GM12801 (cell line): ENCODE data around the gene PDE4D.

Experiments used
- TF ChIP-seq, protein P1 (sequence below): IDR thresholded peaks from one replicate; pipeline ENCODE4 v1.5.1; 2011; ENCODE audit warnings: control low read depth; ENCODE audit not compliant: insufficient read length; ENCODE audit errors: extremely low read depth

The PDE4D gene

DNA sequence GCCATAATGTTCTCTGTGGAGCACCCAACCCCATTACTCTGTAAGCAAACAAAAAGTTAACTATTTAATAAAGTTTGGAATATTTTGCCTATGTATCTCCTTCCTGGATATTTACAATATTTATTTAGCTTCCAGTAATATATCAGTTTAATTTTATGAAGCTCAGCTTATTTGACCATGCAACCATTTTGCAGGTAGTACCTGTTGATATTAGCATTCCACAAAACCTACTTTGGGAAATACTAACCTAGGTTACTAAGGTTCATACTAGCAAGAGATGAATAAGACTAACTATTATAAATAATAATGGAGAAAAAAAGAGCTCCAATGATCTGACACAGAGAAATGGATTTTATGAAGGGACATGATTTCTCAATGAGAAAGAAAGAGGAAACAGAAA, 506.4 kb downstream of the PDE4D start:
- TF ChIP-seq, protein P1, sequence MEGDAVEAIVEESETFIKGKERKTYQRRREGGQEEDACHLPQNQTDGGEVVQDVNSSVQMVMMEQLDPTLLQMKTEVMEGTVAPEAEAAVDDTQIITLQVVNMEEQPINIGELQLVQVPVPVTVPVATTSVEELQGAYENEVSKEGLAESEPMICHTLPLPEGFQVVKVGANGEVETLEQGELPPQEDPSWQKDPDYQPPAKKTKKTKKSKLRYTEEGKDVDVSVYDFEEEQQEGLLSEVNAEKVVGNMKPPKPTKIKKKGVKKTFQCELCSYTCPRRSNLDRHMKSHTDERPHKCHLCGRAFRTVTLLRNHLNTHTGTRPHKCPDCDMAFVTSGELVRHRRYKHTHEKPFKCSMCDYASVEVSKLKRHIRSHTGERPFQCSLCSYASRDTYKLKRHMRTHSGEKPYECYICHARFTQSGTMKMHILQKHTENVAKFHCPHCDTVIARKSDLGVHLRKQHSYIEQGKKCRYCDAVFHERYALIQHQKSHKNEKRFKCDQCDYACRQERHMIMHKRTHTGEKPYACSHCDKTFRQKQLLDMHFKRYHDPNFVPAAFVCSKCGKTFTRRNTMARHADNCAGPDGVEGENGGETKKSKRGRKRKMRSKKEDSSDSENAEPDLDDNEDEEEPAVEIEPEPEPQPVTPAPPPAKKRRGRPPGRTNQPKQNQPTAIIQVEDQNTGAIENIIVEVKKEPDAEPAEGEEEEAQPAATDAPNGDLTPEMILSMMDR, result no peak

DNA sequence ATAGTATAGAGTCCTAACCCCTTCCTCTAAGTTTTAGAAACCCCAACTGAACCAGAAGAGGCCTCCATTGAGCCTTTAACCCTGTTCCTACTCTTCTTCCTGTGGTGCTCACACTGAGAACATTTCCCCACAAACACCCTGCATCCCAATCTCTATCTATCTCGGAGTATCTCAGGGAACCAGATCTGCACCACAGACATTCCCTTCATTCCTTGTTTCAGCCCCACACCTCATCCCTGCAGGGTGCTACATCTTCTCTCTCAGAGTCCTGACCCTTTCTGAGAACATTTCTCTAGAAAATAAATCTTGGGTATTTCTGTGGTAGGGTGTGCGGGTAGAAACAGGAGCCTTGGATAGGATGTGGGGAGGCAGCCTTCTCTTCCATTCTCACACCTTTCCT, 507.8 kb downstream of the PDE4D start:
- TF ChIP-seq, protein P1, result no peak

DNA sequence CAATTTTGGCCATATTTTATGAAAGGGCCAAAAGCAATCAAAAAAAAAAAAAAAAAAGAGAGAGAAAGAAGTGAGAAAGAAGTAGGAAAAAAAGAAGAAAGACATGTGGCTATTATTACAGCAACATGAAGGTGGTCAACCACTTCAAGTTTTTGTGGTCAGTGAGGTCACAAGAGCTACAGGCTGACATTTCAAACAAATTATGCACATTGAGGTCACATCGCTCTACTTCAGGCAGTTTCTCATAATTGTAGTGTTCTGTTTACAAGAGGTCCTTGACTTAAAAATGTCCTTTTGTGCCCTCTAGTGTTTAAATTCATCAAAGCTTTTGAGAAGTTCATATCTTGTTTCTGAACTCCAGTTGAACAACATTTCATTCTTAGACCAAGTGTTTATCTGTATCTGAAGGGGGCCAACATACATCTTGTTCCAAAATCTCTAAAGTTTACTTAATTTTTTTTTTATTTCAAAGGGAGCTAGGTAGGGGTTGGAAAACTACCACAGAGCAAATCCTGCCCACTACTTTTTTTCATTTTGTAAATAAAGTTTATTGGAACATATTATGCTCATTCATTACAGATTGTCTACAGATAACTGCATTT, 513.1 kb downstream of the PDE4D start:
- TF ChIP-seq, protein P1, result no peak

DNA sequence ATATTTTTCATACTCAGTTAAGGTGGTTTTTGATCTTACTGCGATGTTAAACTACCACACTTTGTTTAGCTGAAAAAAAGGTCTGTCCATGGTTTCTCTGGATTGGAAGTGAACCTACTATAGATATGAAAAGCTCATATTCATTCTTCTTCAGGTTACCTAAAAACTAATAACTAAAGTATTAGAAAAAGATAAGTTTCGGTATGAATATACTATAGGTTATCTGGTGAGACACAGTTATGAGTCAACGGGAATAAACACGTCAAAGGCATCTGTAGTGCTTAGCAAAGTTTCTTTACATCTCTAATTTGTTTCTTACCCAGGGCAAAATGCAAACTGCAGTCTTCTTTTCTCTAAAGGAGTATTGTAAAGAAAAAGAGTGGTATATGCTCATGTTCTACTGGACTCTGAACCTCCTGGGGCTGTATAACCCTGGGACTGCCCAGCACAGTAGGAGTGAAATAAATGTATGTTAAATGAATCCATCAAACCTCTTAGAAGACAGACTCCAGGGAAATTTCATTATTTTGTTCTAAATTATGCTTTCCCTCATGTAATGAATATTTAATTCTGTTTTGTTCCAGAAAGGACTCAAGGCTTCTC, 521.9 kb downstream of the PDE4D start:
- TF ChIP-seq, protein P1, result no peak

DNA sequence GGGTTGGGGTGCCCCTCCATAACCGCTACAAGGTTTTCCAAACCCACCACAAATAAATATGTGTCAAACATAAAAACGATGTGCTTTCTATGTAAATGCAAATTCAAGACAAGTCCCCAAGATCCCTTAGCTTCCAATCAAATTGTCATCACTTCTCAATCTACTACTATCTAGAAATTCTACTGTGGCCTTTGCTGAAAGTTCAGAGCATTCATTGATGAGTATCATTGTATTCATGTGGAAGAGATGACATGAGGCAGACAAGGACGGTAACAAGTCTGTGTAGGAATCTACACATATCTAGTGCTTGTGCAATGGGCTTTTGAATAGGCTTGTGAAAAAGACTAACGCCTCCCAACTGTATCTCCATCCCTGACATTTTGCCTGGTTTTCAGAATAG, 524.6 kb downstream of the PDE4D start:
- TF ChIP-seq, protein P1, result no peak

DNA sequence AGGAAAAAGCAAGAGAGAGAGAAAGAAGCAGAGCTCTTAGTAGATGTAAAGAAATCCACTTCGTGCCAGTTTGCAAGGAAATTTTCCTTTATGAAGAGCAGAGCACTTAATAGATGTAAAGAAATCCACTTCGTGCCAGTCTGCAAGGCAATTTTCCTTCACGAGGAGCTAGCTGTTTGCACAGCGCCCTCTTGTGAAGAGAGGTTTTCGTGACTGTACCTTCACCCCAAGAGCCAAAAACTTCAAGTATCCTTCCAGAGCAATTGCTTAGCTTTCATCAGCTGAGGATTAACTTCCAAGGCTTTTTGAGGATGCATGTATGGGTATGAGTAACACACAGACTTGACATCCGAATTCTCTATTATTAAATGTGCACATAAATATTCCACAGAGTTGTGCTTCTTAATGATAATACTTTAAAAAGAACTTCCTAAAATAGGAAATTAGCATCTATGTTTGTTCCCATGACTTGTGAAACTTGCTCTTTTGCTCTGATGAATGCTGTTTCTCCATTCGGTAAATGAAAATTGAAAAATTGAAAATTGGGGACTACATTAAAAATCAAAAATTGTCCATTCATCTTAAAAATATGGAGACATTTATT, 525.6 kb downstream of the PDE4D start:
- TF ChIP-seq, protein P1, result no peak

DNA sequence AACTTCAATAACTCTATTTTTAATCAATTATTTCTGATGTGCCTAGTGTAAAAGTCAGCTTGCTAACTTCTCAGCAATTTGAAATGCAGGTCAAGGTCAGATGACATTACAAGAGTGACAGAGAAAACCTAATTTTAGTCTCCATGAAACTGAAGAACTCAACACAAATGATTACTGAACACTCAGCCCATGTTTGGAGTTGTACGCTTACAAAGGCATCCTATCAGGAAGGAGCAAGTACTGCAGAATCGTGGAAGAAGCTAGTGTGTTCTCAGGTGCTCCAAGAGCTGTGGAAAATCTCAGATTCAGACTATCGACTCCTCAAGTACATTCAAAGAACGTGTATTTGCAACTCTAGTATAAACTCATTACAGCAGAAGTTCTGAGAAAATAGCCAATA, 526.7 kb downstream of the PDE4D start:
- TF ChIP-seq, protein P1, result no peak
